SK-N-SH (cell line): ENCODE data around the gene HOXD10.

Experiments used
- EP300 ChIP-seq, 2 experiments: IDR thresholded peaks; 2 replicates each; pipeline versions ENCODE4 v1.4.0 to v1.6.1; 2012; ENCODE audit warnings: borderline replicate concordance in 1 of 2, low read depth in 1 of 2, low read length in 1 of 2
- FOSL2 ChIP-seq: IDR thresholded peaks from 2 replicates; pipeline ENCODE4 v1.4.0; 2012; ENCODE audit warnings: low read depth, mild to moderate bottlenecking, moderate library complexity, borderline replicate concordance
- MXI1 ChIP-seq: IDR thresholded peaks from 2 replicates; pipeline ENCODE4 v1.6.1; 2012; ENCODE audit warnings: mild to moderate bottlenecking, low read depth, low read length, improper control_type of control experiment
- NRF1 ChIP-seq: IDR thresholded peaks from 2 replicates; pipeline ENCODE4 v1.6.1; 2012; ENCODE audit warnings: low read depth, mild to moderate bottlenecking, low read length
- SMC3 ChIP-seq: IDR thresholded peaks from 2 replicates; pipeline ENCODE4 v1.6.1; 2012; ENCODE audit warnings: low read depth, low read length, improper control_type of control experiment
- TF ChIP-seq, protein P1 (sequence below): fragments of 200-600 bp; sonication (generic); IDR thresholded peaks from 2 replicates; pipeline ENCODE4 v1.6.1; 2017; ENCODE audit warnings: antibody characterized with exemption, mild to moderate bottlenecking, moderate library complexity
- TF ChIP-seq, protein P2 (sequence below): fragments of 150-350 bp; IDR thresholded peaks from 2 replicates; pipeline ENCODE4 v1.6.1; 2017; ENCODE audit warnings: antibody characterized with exemption, low read length, low read depth, borderline replicate concordance
- TF ChIP-seq, protein P3 (sequence below): IDR thresholded peaks from 2 replicates; pipeline ENCODE4 v1.4.0; 2012; ENCODE audit warnings: low read depth

DNA sequence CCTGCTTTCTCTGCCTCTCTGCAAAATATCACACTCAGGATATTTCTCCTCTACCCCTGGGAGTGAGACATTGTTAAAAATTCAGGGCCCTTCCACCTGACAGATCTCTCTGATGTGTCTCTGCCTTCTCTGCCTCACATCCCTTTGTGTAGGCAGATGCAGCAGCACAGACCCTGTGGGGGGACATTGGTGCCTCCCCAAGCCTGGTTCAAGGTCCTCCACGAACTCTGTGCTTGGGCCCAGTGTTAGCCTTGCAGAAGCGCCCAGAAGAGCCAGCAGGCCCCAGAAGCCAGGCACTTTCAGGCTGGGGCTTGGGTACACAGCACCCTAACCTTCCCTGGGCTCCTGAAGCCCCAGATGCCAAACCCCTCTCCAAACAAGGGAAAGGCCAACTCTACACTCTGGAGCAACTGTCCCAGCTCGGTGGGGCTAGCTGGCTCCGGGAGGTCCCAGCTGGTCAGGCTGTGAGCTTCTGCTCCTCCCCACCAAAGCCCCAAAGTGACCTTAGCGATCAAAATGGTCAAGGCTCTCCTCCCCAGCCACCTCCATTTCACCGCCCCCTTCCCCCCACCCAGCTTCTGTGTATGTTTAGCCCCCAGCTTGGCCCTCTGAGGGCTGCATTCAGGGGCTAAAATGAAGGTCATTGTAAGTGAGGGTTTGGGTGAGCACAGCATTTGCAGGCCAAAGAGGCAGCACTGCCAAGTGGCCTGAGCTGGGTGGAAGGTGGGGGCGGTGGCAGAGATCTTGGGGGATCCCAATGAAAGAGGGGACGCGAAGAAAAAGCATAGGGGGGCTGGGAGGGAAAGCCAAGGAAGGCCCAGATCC, 8.6 kb downstream of the HOXD10 start:
- TF ChIP-seq, protein P1, sequence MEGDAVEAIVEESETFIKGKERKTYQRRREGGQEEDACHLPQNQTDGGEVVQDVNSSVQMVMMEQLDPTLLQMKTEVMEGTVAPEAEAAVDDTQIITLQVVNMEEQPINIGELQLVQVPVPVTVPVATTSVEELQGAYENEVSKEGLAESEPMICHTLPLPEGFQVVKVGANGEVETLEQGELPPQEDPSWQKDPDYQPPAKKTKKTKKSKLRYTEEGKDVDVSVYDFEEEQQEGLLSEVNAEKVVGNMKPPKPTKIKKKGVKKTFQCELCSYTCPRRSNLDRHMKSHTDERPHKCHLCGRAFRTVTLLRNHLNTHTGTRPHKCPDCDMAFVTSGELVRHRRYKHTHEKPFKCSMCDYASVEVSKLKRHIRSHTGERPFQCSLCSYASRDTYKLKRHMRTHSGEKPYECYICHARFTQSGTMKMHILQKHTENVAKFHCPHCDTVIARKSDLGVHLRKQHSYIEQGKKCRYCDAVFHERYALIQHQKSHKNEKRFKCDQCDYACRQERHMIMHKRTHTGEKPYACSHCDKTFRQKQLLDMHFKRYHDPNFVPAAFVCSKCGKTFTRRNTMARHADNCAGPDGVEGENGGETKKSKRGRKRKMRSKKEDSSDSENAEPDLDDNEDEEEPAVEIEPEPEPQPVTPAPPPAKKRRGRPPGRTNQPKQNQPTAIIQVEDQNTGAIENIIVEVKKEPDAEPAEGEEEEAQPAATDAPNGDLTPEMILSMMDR = no peak
- TF ChIP-seq FOSL2 = no peak
- TF ChIP-seq, protein P2, sequence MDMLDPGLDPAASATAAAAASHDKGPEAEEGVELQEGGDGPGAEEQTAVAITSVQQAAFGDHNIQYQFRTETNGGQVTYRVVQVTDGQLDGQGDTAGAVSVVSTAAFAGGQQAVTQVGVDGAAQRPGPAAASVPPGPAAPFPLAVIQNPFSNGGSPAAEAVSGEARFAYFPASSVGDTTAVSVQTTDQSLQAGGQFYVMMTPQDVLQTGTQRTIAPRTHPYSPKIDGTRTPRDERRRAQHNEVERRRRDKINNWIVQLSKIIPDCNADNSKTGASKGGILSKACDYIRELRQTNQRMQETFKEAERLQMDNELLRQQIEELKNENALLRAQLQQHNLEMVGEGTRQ = no peak
- TF ChIP-seq MXI1 = no peak
- no peak for TF ChIP-seq NRF1
- TF ChIP-seq, protein P3, sequence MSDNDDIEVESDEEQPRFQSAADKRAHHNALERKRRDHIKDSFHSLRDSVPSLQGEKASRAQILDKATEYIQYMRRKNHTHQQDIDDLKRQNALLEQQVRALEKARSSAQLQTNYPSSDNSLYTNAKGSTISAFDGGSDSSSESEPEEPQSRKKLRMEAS = no peak
- TF ChIP-seq EP300 (IDR thresholded peaks at IDR 0.05; ENCODE audit: borderline replicate concordance in 1 of 2, low read depth in 1 of 2, low read length in 1 of 2) = no peak
- TF ChIP-seq SMC3 = no peak
